Measurements from ENCODE around the gene KIF1A.

KIF1A gene

DNA sequence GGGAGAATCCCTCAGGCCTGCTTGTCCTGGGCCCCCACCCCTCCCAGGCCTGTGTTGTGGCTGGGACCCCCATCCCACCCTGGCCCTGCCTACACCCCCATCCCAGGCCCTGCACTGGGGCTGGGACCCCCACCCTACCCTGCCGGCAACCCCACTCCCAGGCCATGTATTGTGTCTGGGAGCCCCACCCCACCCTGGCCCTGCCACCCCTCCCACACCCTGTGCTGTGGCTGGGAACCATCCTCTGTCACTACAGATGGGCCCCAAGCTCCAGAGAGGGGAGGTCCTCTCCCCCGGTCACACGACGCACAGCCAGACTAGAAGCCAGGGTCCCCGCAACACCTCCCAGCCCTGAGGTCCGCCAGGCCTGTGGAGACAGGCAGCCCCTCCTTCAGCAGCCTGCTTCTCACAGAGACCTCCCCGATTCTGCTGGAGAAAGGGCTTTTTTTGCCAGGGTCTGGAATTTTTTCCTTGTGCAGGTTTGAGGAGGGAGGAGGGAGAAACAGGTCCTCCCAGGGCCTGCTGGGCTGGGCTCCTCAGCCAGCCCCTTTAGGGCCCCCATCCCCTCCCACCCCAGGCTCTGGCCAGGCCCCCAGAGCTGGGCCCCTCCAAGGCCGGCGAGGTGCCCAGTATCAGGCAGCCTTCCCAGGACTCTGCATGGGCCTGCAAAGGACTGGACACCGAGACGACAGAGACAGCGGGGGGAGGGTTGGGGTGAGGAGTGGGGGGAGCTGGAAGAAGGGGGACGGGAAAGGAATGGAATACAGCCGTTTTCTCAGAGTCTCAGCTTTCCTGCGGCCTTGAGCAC is 28.0 kb downstream of the KIF1A start:
- H3K9ac ChIP-seq (ENCODE audit: low read length), result no peak overlapping the region
- H3K36me3 ChIP-seq (ENCODE audit: control insufficient read depth, insufficient read depth, low read length), result no peaks in the 10 kb centered on the region
- no peaks in the 10 kb centered on the region for H3K4me1 ChIP-seq (ENCODE audit: control insufficient read depth, insufficient read depth, low read length)
- no peaks in the 10 kb centered on the region for H3K9me3 ChIP-seq (ENCODE audit: control insufficient read depth, low read length)
- no peaks in the 10 kb centered on the region for H3K27me3 ChIP-seq (ENCODE audit: control insufficient read depth, insufficient read depth, low read length)
- no peak overlapping the region for H3K4me3 ChIP-seq (ENCODE audit: low read length)

DNA sequence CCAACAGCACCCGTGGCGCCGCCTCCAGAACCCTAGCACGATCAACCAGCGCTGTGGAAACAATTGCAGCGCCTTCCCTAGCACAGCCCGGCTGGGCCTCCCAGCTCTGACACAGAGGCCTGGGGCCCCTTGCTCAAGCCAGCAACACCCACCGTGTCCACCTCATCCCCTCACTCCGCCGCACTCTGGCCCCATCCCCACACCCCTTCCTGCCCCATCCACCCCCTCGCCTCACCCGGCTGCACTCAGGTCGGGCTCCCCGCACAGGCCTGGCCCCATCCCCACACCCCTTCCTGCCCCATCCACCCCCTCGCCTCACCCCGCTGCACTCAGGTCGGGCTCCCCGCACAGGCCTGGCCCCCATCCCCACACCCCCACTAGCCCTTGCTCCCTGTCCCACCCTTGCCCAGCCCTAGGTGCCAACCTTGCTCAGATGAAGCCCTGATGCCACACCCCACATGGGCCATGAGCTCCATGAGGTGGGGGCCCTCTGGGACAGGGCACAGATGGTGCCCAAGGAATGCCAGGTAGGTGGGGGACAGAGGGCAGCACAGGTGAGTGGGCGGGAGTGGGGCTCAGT is 28.7 kb downstream of the KIF1A start:
- no peak overlapping the region for H3K9ac ChIP-seq (ENCODE audit: low read length)
- no peaks in the 10 kb centered on the region for H3K27me3 ChIP-seq (ENCODE audit: control insufficient read depth, insufficient read depth, low read length)
- H3K9me3 ChIP-seq (ENCODE audit: control insufficient read depth, low read length), result no peaks in the 10 kb centered on the region
- H3K4me1 ChIP-seq (ENCODE audit: control insufficient read depth, insufficient read depth, low read length), result no peaks in the 10 kb centered on the region
- H3K36me3 ChIP-seq (ENCODE audit: control insufficient read depth, insufficient read depth, low read length), result no peaks in the 10 kb centered on the region
- H3K4me3 ChIP-seq (ENCODE audit: low read length), result no peak overlapping the region

DNA sequence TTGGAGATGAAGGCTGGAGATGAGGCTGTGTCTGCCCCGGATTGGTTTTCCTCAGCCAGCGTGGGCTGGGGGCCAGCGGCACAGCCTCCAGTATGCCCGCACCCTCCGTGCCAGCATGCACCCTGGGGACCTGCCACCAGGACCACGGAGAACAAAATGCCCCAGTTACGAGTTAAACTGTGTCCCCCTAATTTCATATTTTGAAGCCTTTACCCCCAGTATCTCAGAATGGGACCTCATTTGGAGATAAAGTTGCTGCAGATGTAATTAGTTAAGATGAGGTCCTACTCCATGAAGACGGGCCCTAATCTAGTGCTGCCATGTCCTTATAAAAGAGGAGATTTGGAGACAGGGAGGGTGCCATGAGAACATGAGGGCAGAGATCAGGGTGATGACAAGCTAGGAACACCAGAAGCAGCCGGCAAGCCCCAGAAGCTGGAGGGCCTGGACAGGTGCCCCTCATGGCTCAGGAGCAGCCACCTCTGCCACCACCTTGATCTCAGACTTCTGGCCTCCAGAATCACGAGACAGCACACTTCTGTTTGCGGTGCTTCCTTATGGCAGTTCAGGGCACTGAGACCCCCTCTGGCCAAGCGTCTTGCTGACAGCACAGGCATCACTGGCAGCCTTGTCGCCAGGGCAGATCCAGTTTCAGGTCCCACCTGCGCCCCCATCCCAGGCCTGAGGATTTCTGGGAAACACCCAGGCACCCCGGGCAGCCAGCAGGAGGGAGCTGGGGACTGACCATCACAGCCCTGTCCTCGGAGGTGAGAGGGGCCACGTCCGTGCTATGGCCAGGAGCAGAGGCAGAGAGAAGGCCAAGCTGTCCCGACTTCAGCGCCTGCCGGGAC is 29.4 kb downstream of the KIF1A start:
- Histone ChIP-seq H3K9me3 (ENCODE audit: control insufficient read depth, low read length) (no peaks in the 10 kb centered on the region), H3K4me3 (ENCODE audit: low read length) (no peak overlapping the region), H3K9ac (ENCODE audit: low read length) (no peak overlapping the region), H3K36me3 (ENCODE audit: control insufficient read depth, insufficient read depth, low read length) (no peaks in the 10 kb centered on the region), H3K4me1 (ENCODE audit: control insufficient read depth, insufficient read depth, low read length) (no peaks in the 10 kb centered on the region), H3K27me3 (ENCODE audit: control insufficient read depth, insufficient read depth, low read length) (no peaks in the 10 kb centered on the region)

DNA sequence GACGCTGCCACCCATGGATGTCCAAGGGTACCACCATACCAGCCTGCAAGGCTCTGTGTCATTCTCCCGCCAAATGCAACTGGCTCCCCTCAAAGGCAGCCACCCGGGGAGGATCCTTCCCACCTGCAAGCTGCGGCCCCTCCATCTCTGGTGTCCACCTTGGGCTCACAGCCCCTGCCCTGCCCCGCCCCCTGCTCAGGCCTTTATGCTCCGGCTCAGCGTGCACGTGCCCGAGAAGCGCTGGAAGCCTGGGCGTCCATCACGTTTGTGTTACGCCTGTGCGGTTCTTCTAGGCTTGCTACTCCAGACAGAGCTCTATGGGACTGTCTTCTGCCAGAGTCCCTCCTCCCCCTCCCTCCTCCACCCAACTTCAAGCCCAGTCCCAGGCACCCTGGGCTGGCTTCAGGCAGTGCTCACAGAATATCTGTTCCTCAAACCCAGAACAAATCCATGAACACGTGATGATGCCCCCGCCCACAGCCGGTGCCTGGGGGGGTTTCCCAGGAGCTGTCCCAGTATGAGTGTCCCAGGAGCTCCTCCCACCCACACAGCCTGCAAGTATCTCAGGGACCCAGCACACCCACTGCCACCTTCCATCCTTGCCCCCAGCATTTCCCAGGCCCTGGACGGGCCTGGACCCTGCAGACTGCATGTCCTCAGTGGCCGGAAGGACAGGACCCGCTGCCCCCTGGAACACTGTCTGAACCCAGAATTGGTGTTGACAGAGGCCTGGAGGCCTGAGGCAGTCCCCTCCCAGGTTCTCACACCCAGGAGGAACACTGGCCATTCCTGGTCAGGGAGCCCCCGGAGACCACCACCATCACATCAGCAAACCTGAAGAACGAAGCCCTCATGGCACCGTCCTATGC is 30.3 kb downstream of the KIF1A start:
- no peak overlapping the region for H3K9ac ChIP-seq (ENCODE audit: low read length)
- no peaks in the 10 kb centered on the region for H3K4me1 ChIP-seq (ENCODE audit: control insufficient read depth, insufficient read depth, low read length)

DNA sequence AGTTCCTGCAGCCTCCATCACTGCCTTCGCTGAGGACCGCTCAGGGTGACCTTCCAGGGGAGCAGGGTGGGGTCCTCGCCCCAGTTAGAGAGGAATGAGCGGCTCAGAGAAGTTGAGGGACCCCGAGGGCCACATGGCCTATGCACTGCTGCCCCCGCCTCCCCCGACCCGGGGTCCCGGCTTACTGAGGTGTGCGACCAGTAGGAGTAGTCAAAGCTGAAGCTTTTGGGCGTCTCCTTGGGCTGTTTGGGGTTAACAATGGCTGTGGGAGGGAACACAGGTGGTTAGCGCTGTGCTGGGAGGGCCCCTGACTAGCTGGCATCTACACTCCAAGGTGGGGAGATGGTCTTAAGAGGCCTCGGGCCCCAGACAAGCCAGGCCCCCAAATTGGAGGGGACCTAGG is 31.0 kb downstream of the KIF1A start:
- H3K9ac ChIP-seq (ENCODE audit: low read length), result no peak overlapping the region
- no peak overlapping the region for H3K4me3 ChIP-seq (ENCODE audit: low read length)
- no peaks in the 10 kb centered on the region for H3K27me3 ChIP-seq (ENCODE audit: control insufficient read depth, insufficient read depth, low read length)
- H3K9me3 ChIP-seq (ENCODE audit: control insufficient read depth, low read length), result no peaks in the 10 kb centered on the region
- H3K36me3 ChIP-seq (ENCODE audit: control insufficient read depth, insufficient read depth, low read length), result no peaks in the 10 kb centered on the region
- H3K4me1 ChIP-seq (ENCODE audit: control insufficient read depth, insufficient read depth, low read length), result no peaks in the 10 kb centered on the region

More for the DNA sequence above, 30.3 kb downstream of the KIF1A start:
- H3K9me3 ChIP-seq (ENCODE audit: control insufficient read depth, low read length), result no peaks in the 10 kb centered on the region
- no peaks in the 10 kb centered on the region for H3K27me3 ChIP-seq (ENCODE audit: control insufficient read depth, insufficient read depth, low read length)
- H3K36me3 ChIP-seq (ENCODE audit: control insufficient read depth, insufficient read depth, low read length), result no peaks in the 10 kb centered on the region
- no peak overlapping the region for H3K4me3 ChIP-seq (ENCODE audit: low read length)

DNA sequence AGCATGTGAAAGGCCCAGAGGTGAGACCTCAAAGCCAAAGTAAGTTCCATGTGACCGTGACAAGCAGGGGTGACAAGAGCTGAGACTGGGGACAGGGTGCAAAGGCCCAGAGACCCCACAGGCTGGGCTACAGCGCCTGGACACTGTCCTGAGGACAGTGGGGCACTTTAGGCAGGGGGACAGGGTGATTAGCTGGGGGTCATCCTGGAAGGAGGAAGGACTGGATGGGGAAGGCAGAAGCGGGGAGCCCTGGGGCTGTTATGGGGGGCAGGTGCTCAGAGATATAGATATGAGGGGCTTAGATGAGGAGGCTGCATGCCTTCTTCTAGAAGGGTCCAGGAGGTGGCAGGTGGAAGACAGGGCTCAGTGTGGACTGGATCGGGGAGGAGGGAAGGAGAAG is 31.5 kb downstream of the KIF1A start:
- no peak overlapping the region for H3K9ac ChIP-seq (ENCODE audit: low read length)
- no peaks in the 10 kb centered on the region for H3K9me3 ChIP-seq (ENCODE audit: control insufficient read depth, low read length)
- H3K27me3 ChIP-seq (ENCODE audit: control insufficient read depth, insufficient read depth, low read length), result no peaks in the 10 kb centered on the region
- no peak overlapping the region for H3K4me3 ChIP-seq (ENCODE audit: low read length)
- no peaks in the 10 kb centered on the region for H3K4me1 ChIP-seq (ENCODE audit: control insufficient read depth, insufficient read depth, low read length)
- no peaks in the 10 kb centered on the region for H3K36me3 ChIP-seq (ENCODE audit: control insufficient read depth, insufficient read depth, low read length)

DNA sequence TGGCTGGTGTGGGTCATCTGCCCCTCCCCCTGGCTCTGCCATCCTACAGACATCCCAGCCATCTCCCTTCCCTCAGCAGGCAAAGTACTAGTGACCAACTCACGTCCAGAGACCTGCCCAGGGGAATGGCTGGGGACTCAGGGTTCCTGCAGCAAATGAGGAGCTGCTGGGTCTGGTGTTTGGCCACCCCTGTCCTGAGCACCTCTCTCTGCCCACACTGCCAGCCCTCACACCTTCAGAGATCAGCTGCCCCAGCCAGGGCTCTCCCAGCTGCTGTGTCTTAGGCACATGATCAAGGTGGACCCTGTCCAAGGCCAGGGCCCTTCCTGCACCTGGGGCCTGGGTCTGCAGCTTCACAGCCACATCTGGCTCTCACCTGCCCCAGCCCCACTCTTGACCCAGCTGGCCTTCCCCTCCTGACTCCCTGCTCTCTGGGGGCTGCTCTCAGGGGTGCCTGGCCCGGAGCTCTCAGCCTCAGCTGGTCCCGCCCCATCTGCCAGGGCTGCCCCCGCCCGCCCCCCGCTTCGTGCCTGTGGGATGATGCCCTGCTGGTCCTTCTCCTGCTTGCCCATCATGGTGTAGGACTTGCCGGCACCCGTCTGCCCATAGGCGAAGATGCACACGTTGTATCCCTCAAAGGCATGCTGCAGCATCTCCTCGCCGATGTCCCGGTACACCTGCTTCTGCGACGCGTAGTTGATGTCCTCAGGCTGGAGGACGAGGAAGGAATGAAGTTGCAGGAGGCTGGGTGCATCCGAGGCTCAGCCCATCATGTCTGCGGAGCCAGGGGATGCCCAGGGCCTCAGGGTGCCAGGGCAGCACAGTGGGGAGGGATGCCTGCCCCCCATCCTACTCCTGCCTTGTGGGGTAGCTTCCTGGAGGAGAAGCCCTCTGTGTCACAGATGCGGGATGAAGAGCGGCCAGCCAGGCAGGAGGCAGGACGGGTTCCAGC is 32.2 kb downstream of the KIF1A start:
- no peaks in the 10 kb centered on the region for H3K9me3 ChIP-seq (ENCODE audit: control insufficient read depth, low read length)
- H3K27me3 ChIP-seq (ENCODE audit: control insufficient read depth, insufficient read depth, low read length), result no peaks in the 10 kb centered on the region
- H3K9ac ChIP-seq (ENCODE audit: low read length), result no peak overlapping the region
- no peaks in the 10 kb centered on the region for H3K4me1 ChIP-seq (ENCODE audit: control insufficient read depth, insufficient read depth, low read length)
- no peaks in the 10 kb centered on the region for H3K36me3 ChIP-seq (ENCODE audit: control insufficient read depth, insufficient read depth, low read length)
- no peak overlapping the region for H3K4me3 ChIP-seq (ENCODE audit: low read length)

DNA sequence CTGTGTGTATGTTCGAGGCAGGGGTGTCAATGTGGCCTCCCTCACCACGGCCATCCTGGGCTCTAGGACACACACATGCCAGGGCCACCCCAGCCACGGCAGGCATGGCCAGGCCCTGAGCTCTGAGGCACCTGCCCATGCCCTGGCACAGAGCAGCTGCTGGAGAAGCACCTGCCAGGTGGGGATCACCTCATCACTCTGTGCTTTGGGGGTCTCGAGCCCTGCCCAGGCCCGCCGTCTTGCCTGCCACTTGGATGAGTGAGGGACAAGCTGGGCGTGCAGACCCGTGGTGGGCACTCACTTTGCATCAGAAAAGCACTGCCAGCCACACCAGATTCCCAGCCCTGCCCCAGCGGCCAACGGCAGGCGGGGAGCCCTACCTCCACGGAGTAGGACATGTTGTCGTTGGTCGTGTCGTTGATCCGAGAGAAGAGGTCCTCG is 33.1 kb downstream of the KIF1A start:
- H3K4me3 ChIP-seq (ENCODE audit: low read length), result no peak overlapping the region
- no peaks in the 10 kb centered on the region for H3K27me3 ChIP-seq (ENCODE audit: control insufficient read depth, insufficient read depth, low read length)
- H3K36me3 ChIP-seq (ENCODE audit: control insufficient read depth, insufficient read depth, low read length), result no peaks in the 10 kb centered on the region
- H3K9me3 ChIP-seq (ENCODE audit: control insufficient read depth, low read length), result no peaks in the 10 kb centered on the region
- H3K4me1 ChIP-seq (ENCODE audit: control insufficient read depth, insufficient read depth, low read length), result no peaks in the 10 kb centered on the region
- H3K9ac ChIP-seq (ENCODE audit: low read length), result no peak overlapping the region

DNA sequence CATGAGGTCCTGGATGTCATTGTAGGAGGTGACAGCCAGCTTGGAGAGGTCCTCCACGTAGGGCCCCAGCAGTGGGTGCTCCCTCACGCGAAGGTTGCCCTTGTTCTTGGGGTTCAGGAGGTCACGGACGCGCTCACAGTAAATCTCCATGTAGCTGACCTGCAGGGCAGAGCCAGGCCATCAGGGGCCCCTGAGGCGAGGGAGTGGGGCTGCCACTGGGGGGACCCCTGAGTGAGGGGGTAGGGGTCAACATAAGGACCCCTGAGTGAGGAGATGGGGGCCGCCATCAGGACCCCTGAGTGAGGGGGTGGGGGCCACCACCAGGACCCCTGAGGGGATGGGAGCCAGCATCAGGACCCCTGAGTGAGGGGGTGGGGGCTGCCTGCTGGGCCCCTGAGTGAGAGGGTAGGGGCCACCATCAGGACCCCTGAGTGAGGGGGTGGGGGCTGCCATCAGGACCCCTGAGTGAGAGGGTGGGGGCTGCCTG is 33.6 kb downstream of the KIF1A start:
- H3K27me3 ChIP-seq (ENCODE audit: control insufficient read depth, insufficient read depth, low read length), result no peaks in the 10 kb centered on the region
- no peaks in the 10 kb centered on the region for H3K36me3 ChIP-seq (ENCODE audit: control insufficient read depth, insufficient read depth, low read length)
- H3K4me3 ChIP-seq (ENCODE audit: low read length), result no peak overlapping the region
- no peaks in the 10 kb centered on the region for H3K4me1 ChIP-seq (ENCODE audit: control insufficient read depth, insufficient read depth, low read length)
- no peaks in the 10 kb centered on the region for H3K9me3 ChIP-seq (ENCODE audit: control insufficient read depth, low read length)
- H3K9ac ChIP-seq (ENCODE audit: low read length), result no peak overlapping the region

DNA sequence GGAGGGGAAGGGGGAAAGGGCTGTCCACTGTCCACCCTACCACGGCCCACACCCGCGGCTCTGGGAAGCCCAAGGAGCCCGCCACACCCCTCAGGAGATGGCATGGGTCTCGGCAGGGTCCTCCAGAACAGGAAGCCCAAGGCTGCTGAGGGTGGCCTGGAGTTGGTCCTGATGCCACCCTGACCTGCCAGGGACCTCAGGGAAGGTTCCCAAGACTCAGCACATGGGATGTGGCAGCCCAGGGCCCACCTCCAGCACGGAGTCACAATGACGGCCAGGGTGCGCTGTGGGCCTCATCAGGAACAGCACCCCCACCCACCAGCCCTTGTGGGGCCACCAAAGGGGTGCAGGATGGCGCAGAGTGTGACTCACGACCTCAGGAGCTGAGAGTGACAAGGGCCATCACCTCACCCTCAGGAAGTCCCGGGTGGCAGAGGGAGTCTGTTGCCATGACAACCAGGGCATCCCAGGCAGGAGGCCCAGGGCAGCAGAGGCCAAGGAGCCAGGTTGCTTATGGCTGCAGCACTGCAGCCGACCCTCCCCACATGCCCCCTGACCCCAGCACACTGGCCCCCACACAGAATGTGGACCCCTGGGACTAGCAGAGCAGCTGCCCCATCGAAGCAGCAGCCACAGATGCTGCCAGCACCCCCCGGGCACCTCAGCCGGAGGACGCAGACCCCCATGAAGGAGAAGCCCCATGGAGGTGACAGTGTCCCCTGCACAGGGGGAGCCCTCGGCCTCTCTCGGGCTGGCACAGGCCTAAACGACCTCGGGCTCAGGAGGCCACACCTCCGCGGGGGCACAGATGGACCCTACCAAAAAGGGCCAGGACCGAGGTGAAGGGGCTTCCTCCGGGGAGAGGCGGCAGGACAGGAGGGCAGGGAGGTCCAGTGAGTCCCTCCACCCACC is 34.3 kb downstream of the KIF1A start:
- Histone ChIP-seq H3K9me3 (ENCODE audit: control insufficient read depth, low read length) (no peaks in the 10 kb centered on the region), H3K9ac (ENCODE audit: low read length) (no peak overlapping the region), H3K27me3 (ENCODE audit: control insufficient read depth, insufficient read depth, low read length) (peaks cover under 1% of the 10 kb centered on the region), H3K4me3 (ENCODE audit: low read length) (no peak overlapping the region), H3K4me1 (ENCODE audit: control insufficient read depth, insufficient read depth, low read length) (no peaks in the 10 kb centered on the region), H3K36me3 (ENCODE audit: control insufficient read depth, insufficient read depth, low read length) (no peaks in the 10 kb centered on the region)
